H9 (cell line): ENCODE data around the gene FMO5. TPM values are rescaled to one million over a fixed set of nuclear protein-coding genes. Genes with fewer than 3 reads are reported as not detected.

Source experiments
- DNase-seq: peaks from one replicate; pipeline ENCODE4 v3.0.0-alpha.2; 2017
- H2AFZ ChIP-seq: one replicate; pipeline ENCODE4 v1.6.1; 2013; ENCODE audit warnings: mild to moderate bottlenecking, low read length, control low read depth, moderate library complexity
- H2AK5ac ChIP-seq: 2 replicates; pipeline ENCODE4 v1.6.1; 2013; ENCODE audit warnings: low read length, control low read depth, mixed read lengths; ENCODE audit not compliant: insufficient read length
- H2BK120ac ChIP-seq: one replicate; pipeline ENCODE4 v1.6.1; 2013; ENCODE audit warnings: low read depth, mild to moderate bottlenecking, low read length, control low read depth, inconsistent platforms; ENCODE audit not compliant: poor library complexity, severe bottlenecking
- H2BK12ac ChIP-seq: 2 replicates; pipeline ENCODE4 v1.6.1; 2013; ENCODE audit warnings: low read length, control low read depth, mixed read lengths, low read depth; ENCODE audit not compliant: insufficient read length
- H2BK15ac ChIP-seq: 2 replicates; pipeline ENCODE4 v1.6.1; 2013; ENCODE audit warnings: low read depth, low read length, control low read depth
- H2BK20ac ChIP-seq: one replicate; pipeline ENCODE4 v1.6.1; 2013; ENCODE audit warnings: low read depth, mild to moderate bottlenecking, low read length, control low read depth, inconsistent platforms; ENCODE audit not compliant: poor library complexity, severe bottlenecking
- H2BK5ac ChIP-seq: 2 replicates; pipeline ENCODE4 v1.6.1; 2013; ENCODE audit warnings: low read length, control low read depth, mixed read lengths; ENCODE audit not compliant: insufficient read length
- H3K14ac ChIP-seq: 2 replicates; pipeline ENCODE4 v1.6.1; 2013; ENCODE audit warnings: low read length, control low read depth; ENCODE audit not compliant: insufficient read depth
- H3K18ac ChIP-seq: 2 replicates; pipeline ENCODE4 v1.6.1; 2013; ENCODE audit warnings: low read depth, mild to moderate bottlenecking, mixed read lengths, low read length, control low read depth; ENCODE audit not compliant: insufficient read length
- H3K23ac ChIP-seq: 2 replicates; pipeline ENCODE4 v1.6.1; 2013; ENCODE audit warnings: low read length, control low read depth, mixed read lengths, low read depth; ENCODE audit not compliant: insufficient read length
- H3K23me2 ChIP-seq: 2 replicates; pipeline ENCODE4 v1.6.1; 2013; ENCODE audit warnings: low read depth, mild to moderate bottlenecking, mixed read lengths, low read length, control low read depth; ENCODE audit not compliant: insufficient read length, poor library complexity, severe bottlenecking
- H3K27ac ChIP-seq: 2 replicates; pipeline ENCODE4 v1.5.1; 2013; ENCODE audit warnings: low read length, control low read depth, mixed read lengths, low read depth; ENCODE audit not compliant: insufficient read length
- H3K27me3 ChIP-seq: 2 replicates; pipeline ENCODE4 v1.6.1; 2013; ENCODE audit warnings: low read length, control low read depth, inconsistent platforms; ENCODE audit not compliant: insufficient read depth
- H3K4ac ChIP-seq: 2 replicates; pipeline ENCODE4 v1.6.1; 2013; ENCODE audit warnings: low read depth, mild to moderate bottlenecking, control low read depth, inconsistent platforms, low read length, moderate library complexity
- H3K4me1 ChIP-seq: 2 replicates; pipeline ENCODE4 v1.6.1; 2013; ENCODE audit warnings: low read length, control low read depth, inconsistent platforms; ENCODE audit not compliant: insufficient read depth
- H3K4me2 ChIP-seq: 2 replicates; pipeline ENCODE4 v1.6.1; 2013; ENCODE audit warnings: low read length, control low read depth, mixed read lengths; ENCODE audit not compliant: insufficient read length, insufficient read depth
- H3K56ac ChIP-seq: 2 replicates; pipeline ENCODE4 v1.6.1; 2013; ENCODE audit warnings: low read depth, mild to moderate bottlenecking, mixed read lengths, low read length, control low read depth; ENCODE audit not compliant: insufficient read length
- H3K79me1 ChIP-seq: 2 replicates; pipeline ENCODE4 v1.6.1; 2013; ENCODE audit warnings: low read depth, mild to moderate bottlenecking, moderate library complexity, low read length, control low read depth, inconsistent platforms; ENCODE audit not compliant: insufficient read depth, poor library complexity, severe bottlenecking
- H3K79me2 ChIP-seq: 2 replicates; pipeline ENCODE4 v1.6.1; 2013; ENCODE audit warnings: low read length, control low read depth, inconsistent platforms; ENCODE audit not compliant: insufficient read depth
- H3K9ac ChIP-seq: 2 replicates; pipeline ENCODE4 v1.6.1; 2013; ENCODE audit warnings: low read length, control low read depth, mixed read lengths; ENCODE audit not compliant: insufficient read length; ENCODE audit errors: extremely low read depth
- H3K9me3 ChIP-seq: one replicate; pipeline ENCODE4 v1.6.1; 2013; ENCODE audit warnings: low read depth, low read length, inconsistent platforms; ENCODE audit not compliant: control insufficient read depth
- H3T11ph ChIP-seq: one replicate; pipeline ENCODE4 v1.6.1; 2013; ENCODE audit warnings: mild to moderate bottlenecking, low read length, control low read depth, inconsistent platforms
- H4K20me1 ChIP-seq: one replicate; pipeline ENCODE4 v1.6.1; 2013; ENCODE audit not compliant: control insufficient read depth, insufficient read length, insufficient read depth
- H4K5ac ChIP-seq: 2 replicates; pipeline ENCODE4 v1.6.1; 2013; ENCODE audit warnings: low read depth, mild to moderate bottlenecking, mixed read lengths, low read length, control low read depth; ENCODE audit not compliant: insufficient read length
- H4K8ac ChIP-seq: replicated peaks from 2 replicates; pipeline ENCODE4 v1.6.1; 2013; ENCODE audit warnings: low read length, control low read depth, mixed read lengths, low read depth; ENCODE audit not compliant: insufficient read length
- H4K91ac ChIP-seq: 2 replicates; pipeline ENCODE4 v1.6.1; 2013; ENCODE audit warnings: low read depth, mild to moderate bottlenecking, moderate library complexity, mixed read lengths, low read length, control low read depth; ENCODE audit not compliant: insufficient read length
- H3K27ac Mint-ChIP-seq, 3 experiments: 2 replicates in 2 of 3; 3 replicates in 1 of 3; pipeline ENCODE4 v1.8.0; 2020 to 2021; ENCODE audit warnings: mixed read lengths in 3 of 3, mild to moderate bottlenecking in 1 of 3, moderate library complexity in 1 of 3
- H3K27me3 Mint-ChIP-seq: 2 replicates; pipeline ENCODE4 v1.8.0; 2021; ENCODE audit warnings: low read depth, mild to moderate bottlenecking, moderate library complexity, mixed read lengths
- H3K36me3 Mint-ChIP-seq, 3 experiments: 2 replicates in 2 of 3; 3 replicates in 1 of 3; pipeline ENCODE4 v1.8.0; 2020 to 2021; ENCODE audit warnings: low read depth in 3 of 3, mixed read lengths in 3 of 3; ENCODE audit not compliant: insufficient read depth in 1 of 3
- H3K4me1 Mint-ChIP-seq, 2 experiments: 2 replicates each; pipeline ENCODE4 v1.8.0; 2020; ENCODE audit warnings: mixed read lengths in 2 of 2
- H3K4me3 Mint-ChIP-seq, 2 experiments: 2 replicates in 1 of 2; 3 replicates in 1 of 2; pipeline ENCODE4 v1.8.0; 2020 to 2021; ENCODE audit warnings: mild to moderate bottlenecking in 2 of 2, mixed read lengths in 2 of 2, moderate library complexity in 1 of 2
- H3K9me3 Mint-ChIP-seq, 2 experiments: 2 replicates in 1 of 2; 3 replicates in 1 of 2; pipeline ENCODE4 v1.8.0; 2020; ENCODE audit warnings: mild to moderate bottlenecking in 2 of 2, mixed read lengths in 2 of 2, moderate library complexity in 1 of 2
- WGBS: extraction: QIAGEN DNeasy Blood & Tissue Kit; methylation state at CpG from one replicate; pipeline ENCODE4 v1.1.7; 2013; ENCODE audit warnings: missing lambda C conversion rate, low lambda C conversion rate, mixed read lengths; ENCODE audit not compliant: insufficient read length; ENCODE audit errors: extremely low coverage; 5-methylcytosine and 5-hydroxymethylcytosine counted together
- total RNA-seq: library from RNA; stranded (reverse); gene quantifications from 2 replicates; pipeline ENCODE4 v1.2.1, GENCODE V29; 2021
- TF ChIP-seq, protein P1 (sequence below): fragments of 200-600 bp; sonication (generic); conservative IDR thresholded peaks from 3 replicates; pipeline ENCODE4 v1.8.0; 2021; ENCODE audit warnings: antibody characterized with exemption, mild to moderate bottlenecking

FMO5 gene
- total RNA-seq, 1 experiment from 2014 or later: 0.61 TPM

GRCh38 chr1:147273409-147274336 lies 48.5 kb upstream of the FMO5 start:
- no peaks in the 10 kb centered on the region for H3K4me1 Mint-ChIP-seq
- H4K5ac ChIP-seq: no peak overlapping the region
- TF ChIP-seq, protein P1, sequence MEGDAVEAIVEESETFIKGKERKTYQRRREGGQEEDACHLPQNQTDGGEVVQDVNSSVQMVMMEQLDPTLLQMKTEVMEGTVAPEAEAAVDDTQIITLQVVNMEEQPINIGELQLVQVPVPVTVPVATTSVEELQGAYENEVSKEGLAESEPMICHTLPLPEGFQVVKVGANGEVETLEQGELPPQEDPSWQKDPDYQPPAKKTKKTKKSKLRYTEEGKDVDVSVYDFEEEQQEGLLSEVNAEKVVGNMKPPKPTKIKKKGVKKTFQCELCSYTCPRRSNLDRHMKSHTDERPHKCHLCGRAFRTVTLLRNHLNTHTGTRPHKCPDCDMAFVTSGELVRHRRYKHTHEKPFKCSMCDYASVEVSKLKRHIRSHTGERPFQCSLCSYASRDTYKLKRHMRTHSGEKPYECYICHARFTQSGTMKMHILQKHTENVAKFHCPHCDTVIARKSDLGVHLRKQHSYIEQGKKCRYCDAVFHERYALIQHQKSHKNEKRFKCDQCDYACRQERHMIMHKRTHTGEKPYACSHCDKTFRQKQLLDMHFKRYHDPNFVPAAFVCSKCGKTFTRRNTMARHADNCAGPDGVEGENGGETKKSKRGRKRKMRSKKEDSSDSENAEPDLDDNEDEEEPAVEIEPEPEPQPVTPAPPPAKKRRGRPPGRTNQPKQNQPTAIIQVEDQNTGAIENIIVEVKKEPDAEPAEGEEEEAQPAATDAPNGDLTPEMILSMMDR: peak; percentile 75
- H3K23ac ChIP-seq: no peak overlapping the region
- no peak overlapping the region for H2BK15ac ChIP-seq
- no peak overlapping the region for H3K4me3 Mint-ChIP-seq
- no peaks in the 10 kb centered on the region for H3K79me2 ChIP-seq
- H4K91ac ChIP-seq: no peak overlapping the region
- no peak overlapping the region for H3K9ac ChIP-seq
- no peaks in the 10 kb centered on the region for H4K20me1 ChIP-seq
- peaks cover 32 to 75% (median 49%) of the 10 kb centered on the region in 3 experiments; a peak in 6 of 7 replicates for H3K36me3 Mint-ChIP-seq
- no peak overlapping the region for H2BK12ac ChIP-seq
- no peak overlapping the region for H2AFZ ChIP-seq
- H3K56ac ChIP-seq: no peak overlapping the region
- H3K14ac ChIP-seq: no peak overlapping the region
- no peak overlapping the region for H3T11ph ChIP-seq
- no peak overlapping the region for H3K27ac ChIP-seq
- H3K27me3 Mint-ChIP-seq: no peaks in the 10 kb centered on the region
- H3K4ac ChIP-seq: no peak overlapping the region
- no peaks in the 10 kb centered on the region for H3K4me1 ChIP-seq
- no peak overlapping the region for H2BK5ac ChIP-seq
- no peak overlapping the region for H2AK5ac ChIP-seq
- H3K9me3 ChIP-seq: no peaks in the 10 kb centered on the region
- H3K18ac ChIP-seq: no peak overlapping the region
- no peaks in the 10 kb centered on the region for H3K9me3 Mint-ChIP-seq
- H2BK120ac ChIP-seq: no peak overlapping the region
- no peaks in the 10 kb centered on the region for H3K79me1 ChIP-seq
- H3K27ac Mint-ChIP-seq: no peak overlapping the region
- no peaks in the 10 kb centered on the region for H3K27me3 ChIP-seq
- H3K4me2 ChIP-seq: no peak overlapping the region
- no peak for DNase-seq
- no peak overlapping the region for H4K8ac ChIP-seq
- no CpG with 5 or more reads among the region's 6 CpGs for WGBS
- H3K23me2 ChIP-seq: no peaks in the 10 kb centered on the region
- no peak overlapping the region for H2BK20ac ChIP-seq
